ENCODE results near the gene MOSPD2.

Gene MOSPD2

GRCh38 chrX:14934423-14934822 is 61.2 kb downstream of the MOSPD2 start:
- Histone ChIP-seq H3K9me3 (ENCODE audit: insufficient read depth, low read length, severe bottlenecking) (no peaks in the 10 kb centered on the region), H3K4me3 (ENCODE audit: low read depth in 1 of 2, low read length in 2 of 2) (no peak overlapping the region), H3K9ac (ENCODE audit: low read depth, low read length) (no peak overlapping the region), H4K20me1 (ENCODE audit: insufficient read depth, low read length) (no peaks in the 10 kb centered on the region), H3K27ac (ENCODE audit: low read length) (no peak overlapping the region), H3K4me2 (ENCODE audit: insufficient read depth, low read length) (no peak overlapping the region), H3K79me2 (ENCODE audit: insufficient read depth, low read length) (no peaks in the 10 kb centered on the region), H3K27me3 (ENCODE audit: insufficient read depth, low read length, poor library complexity) (no peaks in the 10 kb centered on the region), H3K4me1 (ENCODE audit: insufficient read depth, low read length) (no peaks in the 10 kb centered on the region), H3K36me3 (ENCODE audit: insufficient read depth, low read length) (no peaks in the 10 kb centered on the region), H2AFZ (ENCODE audit: low read depth, low read length) (no peak overlapping the region)
- TF ChIP-seq CTCF (IDR thresholded peaks at IDR 0.05; ENCODE audit: borderline replicate concordance, extremely low read depth, low read length, poor library complexity, severe bottlenecking), result no peak
- no peak for TF ChIP-seq EZH2 (IDR thresholded peaks at IDR 0.05; ENCODE audit: borderline replicate concordance, low read depth, low read length, severe bottlenecking)
- no peak for DNase-seq
- no peak for ATAC-seq (ENCODE audit: insufficient read depth, low read depth)

GRCh38 chrX:14936561-14936960 is 63.3 kb downstream of the MOSPD2 start:
- TF ChIP-seq EZH2 (IDR thresholded peaks at IDR 0.05; ENCODE audit: borderline replicate concordance, low read depth, low read length, severe bottlenecking) (no peak), CTCF (IDR thresholded peaks at IDR 0.05; ENCODE audit: borderline replicate concordance, extremely low read depth, low read length, poor library complexity, severe bottlenecking) (no peak)
- H2AFZ ChIP-seq (ENCODE audit: low read depth, low read length), result no peak overlapping the region
- H3K4me1 ChIP-seq (ENCODE audit: insufficient read depth, low read length), result no peaks in the 10 kb centered on the region
- no peak overlapping the region for H3K9ac ChIP-seq (ENCODE audit: low read depth, low read length)
- no peaks in the 10 kb centered on the region for H3K9me3 ChIP-seq (ENCODE audit: insufficient read depth, low read length, severe bottlenecking)
- no peaks in the 10 kb centered on the region for H3K27me3 ChIP-seq (ENCODE audit: insufficient read depth, low read length, poor library complexity)
- H3K79me2 ChIP-seq (ENCODE audit: insufficient read depth, low read length), result no peaks in the 10 kb centered on the region
- H3K4me3 ChIP-seq (ENCODE audit: low read depth in 1 of 2, low read length in 2 of 2), result no peak overlapping the region
- no peak overlapping the region for H3K27ac ChIP-seq (ENCODE audit: low read length)
- DNase-seq (no peak), ATAC-seq (ENCODE audit: insufficient read depth, low read depth) (no peak)
- H3K36me3 ChIP-seq (ENCODE audit: insufficient read depth, low read length), result no peaks in the 10 kb centered on the region
- H3K4me2 ChIP-seq (ENCODE audit: insufficient read depth, low read length), result no peak overlapping the region
- H4K20me1 ChIP-seq (ENCODE audit: insufficient read depth, low read length), result no peaks in the 10 kb centered on the region

- H3K9me3 ChIP-seq (ENCODE audit: insufficient read depth, low read length, severe bottlenecking), result no peaks in the 10 kb centered on the region
- no peak overlapping the region for H2AFZ ChIP-seq (ENCODE audit: low read depth, low read length)
- no peak overlapping the region for H3K4me3 ChIP-seq (ENCODE audit: low read depth in 1 of 2, low read length in 2 of 2)
- H3K4me1 ChIP-seq (ENCODE audit: insufficient read depth, low read length), result no peaks in the 10 kb centered on the region
- no peak overlapping the region for H3K27ac ChIP-seq (ENCODE audit: low read length)
- DNase-seq (no peak), ATAC-seq (ENCODE audit: insufficient read depth, low read depth) (no peak)
- no peaks in the 10 kb centered on the region for H3K79me2 ChIP-seq (ENCODE audit: insufficient read depth, low read length)
- TF ChIP-seq EZH2 (IDR thresholded peaks at IDR 0.05; ENCODE audit: borderline replicate concordance, low read depth, low read length, severe bottlenecking) (no peak), CTCF (IDR thresholded peaks at IDR 0.05; ENCODE audit: borderline replicate concordance, extremely low read depth, low read length, poor library complexity, severe bottlenecking) (no peak)
- H3K4me2 ChIP-seq (ENCODE audit: insufficient read depth, low read length), result no peak overlapping the region
- no peak overlapping the region for H3K9ac ChIP-seq (ENCODE audit: low read depth, low read length)
- H4K20me1 ChIP-seq (ENCODE audit: insufficient read depth, low read length), result no peaks in the 10 kb centered on the region
- H3K36me3 ChIP-seq (ENCODE audit: insufficient read depth, low read length), result no peaks in the 10 kb centered on the region
- no peaks in the 10 kb centered on the region for H3K27me3 ChIP-seq (ENCODE audit: insufficient read depth, low read length, poor library complexity)
Measured at GRCh38 chrX:14939644-14940043, 66.4 kb downstream of the MOSPD2 start.

GRCh38 chrX:14941301-14941700 is 68.1 kb downstream of the MOSPD2 start:
- no peak for ATAC-seq (ENCODE audit: insufficient read depth, low read depth)
- no peaks in the 10 kb centered on the region for H3K36me3 ChIP-seq (ENCODE audit: insufficient read depth, low read length)
- DNase-seq, result no peak

More at GRCh38 chrX:14941301-14941700, 68.1 kb downstream of the MOSPD2 start:
- Histone ChIP-seq H3K79me2 (ENCODE audit: insufficient read depth, low read length) (no peaks in the 10 kb centered on the region), H3K9me3 (ENCODE audit: insufficient read depth, low read length, severe bottlenecking) (no peaks in the 10 kb centered on the region), H3K4me3 (ENCODE audit: low read depth in 1 of 2, low read length in 2 of 2) (no peak overlapping the region), H2AFZ (ENCODE audit: low read depth, low read length) (no peak overlapping the region), H3K9ac (ENCODE audit: low read depth, low read length) (no peak overlapping the region), H3K27ac (ENCODE audit: low read length) (no peak overlapping the region), H4K20me1 (ENCODE audit: insufficient read depth, low read length) (no peaks in the 10 kb centered on the region), H3K4me2 (ENCODE audit: insufficient read depth, low read length) (no peak overlapping the region), H3K4me1 (ENCODE audit: insufficient read depth, low read length) (no peaks in the 10 kb centered on the region), H3K27me3 (ENCODE audit: insufficient read depth, low read length, poor library complexity) (no peaks in the 10 kb centered on the region)
- no peak for TF ChIP-seq EZH2 (IDR thresholded peaks at IDR 0.05; ENCODE audit: borderline replicate concordance, low read depth, low read length, severe bottlenecking)
- no peak for TF ChIP-seq CTCF (IDR thresholded peaks at IDR 0.05; ENCODE audit: borderline replicate concordance, extremely low read depth, low read length, poor library complexity, severe bottlenecking)
